WI38 (cell line): Measurements from ENCODE around the gene CD74.

ENCODE experiments used
- H3K4me3 ChIP-seq: 2 replicates; pipeline ENCODE4 v1.5.1; 2011; ENCODE audit warnings: low read depth, mild to moderate bottlenecking, control low read depth, low read length
- TF ChIP-seq, protein P1 (sequence below): IDR thresholded peaks from 2 replicates; pipeline ENCODE4 v1.5.1; 2012; ENCODE audit warnings: low read depth, mild to moderate bottlenecking, control low read depth, low read length

The CD74 gene

DNA sequence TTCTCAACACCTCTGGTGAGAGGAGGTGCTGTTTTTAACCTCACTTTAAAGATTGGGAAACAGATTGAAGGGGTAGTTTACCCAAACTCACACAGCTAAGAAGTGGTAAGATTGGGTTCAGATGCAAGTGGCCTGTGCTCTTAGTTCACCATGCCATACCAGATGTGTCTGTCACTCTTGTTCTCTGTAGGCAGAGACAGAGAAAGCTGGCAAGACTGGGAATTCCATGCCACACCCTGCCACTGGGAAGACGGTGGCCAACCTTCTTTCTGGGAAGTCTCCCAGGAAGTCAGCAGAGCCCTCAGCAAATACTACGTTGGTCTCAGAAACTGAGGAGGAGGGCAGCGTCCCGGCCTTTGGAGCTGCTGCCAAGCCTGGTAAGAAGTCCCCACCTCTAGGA is 44.2 kb downstream of the CD74 start:
- TF ChIP-seq, protein P1, sequence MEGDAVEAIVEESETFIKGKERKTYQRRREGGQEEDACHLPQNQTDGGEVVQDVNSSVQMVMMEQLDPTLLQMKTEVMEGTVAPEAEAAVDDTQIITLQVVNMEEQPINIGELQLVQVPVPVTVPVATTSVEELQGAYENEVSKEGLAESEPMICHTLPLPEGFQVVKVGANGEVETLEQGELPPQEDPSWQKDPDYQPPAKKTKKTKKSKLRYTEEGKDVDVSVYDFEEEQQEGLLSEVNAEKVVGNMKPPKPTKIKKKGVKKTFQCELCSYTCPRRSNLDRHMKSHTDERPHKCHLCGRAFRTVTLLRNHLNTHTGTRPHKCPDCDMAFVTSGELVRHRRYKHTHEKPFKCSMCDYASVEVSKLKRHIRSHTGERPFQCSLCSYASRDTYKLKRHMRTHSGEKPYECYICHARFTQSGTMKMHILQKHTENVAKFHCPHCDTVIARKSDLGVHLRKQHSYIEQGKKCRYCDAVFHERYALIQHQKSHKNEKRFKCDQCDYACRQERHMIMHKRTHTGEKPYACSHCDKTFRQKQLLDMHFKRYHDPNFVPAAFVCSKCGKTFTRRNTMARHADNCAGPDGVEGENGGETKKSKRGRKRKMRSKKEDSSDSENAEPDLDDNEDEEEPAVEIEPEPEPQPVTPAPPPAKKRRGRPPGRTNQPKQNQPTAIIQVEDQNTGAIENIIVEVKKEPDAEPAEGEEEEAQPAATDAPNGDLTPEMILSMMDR = no peak
- H3K4me3 ChIP-seq = no peak overlapping the region

DNA sequence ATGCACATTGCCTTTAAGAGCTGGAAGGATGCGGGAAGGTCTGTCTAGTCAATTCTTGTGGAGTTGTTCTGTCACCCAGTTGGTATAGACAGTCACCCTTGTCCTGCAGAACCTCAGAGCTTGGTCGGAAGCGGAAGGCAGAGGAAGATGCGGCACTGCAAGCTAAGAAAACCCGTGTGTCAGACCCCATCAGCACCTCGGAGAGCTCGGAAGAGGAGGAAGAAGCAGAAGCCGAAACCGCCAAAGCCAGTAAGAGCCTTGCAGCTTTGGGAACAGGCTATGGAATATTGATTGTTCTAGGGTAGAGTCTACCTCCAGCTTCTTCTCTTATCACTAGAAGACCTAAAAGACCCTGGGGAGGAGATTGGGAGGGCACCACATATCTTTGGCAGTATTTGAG is 48.7 kb downstream of the CD74 start:
- H3K4me3 ChIP-seq = no peak overlapping the region
- TF ChIP-seq, protein P1 = no peak

DNA sequence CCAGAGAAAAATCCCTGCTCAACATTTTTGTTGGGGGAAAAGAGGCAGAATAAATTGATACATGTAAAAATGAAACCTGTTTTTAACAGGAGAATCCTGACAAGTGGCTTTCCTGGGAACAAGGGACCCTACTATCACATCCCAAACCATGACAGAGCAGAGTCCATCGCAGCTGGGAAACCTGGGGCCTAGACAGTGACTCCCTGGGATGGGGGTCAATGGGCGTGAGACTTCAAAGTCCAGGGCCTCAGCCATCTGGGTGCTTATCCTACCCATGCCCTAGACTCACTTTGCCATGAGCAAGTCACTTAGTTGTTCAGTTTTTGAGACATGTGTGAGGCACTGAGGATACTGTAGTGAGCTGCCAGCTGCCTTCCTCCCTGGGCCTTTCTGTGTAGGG is 49.5 kb downstream of the CD74 start:
- TF ChIP-seq, protein P1 = no peak
- no peak overlapping the region for H3K4me3 ChIP-seq

DNA sequence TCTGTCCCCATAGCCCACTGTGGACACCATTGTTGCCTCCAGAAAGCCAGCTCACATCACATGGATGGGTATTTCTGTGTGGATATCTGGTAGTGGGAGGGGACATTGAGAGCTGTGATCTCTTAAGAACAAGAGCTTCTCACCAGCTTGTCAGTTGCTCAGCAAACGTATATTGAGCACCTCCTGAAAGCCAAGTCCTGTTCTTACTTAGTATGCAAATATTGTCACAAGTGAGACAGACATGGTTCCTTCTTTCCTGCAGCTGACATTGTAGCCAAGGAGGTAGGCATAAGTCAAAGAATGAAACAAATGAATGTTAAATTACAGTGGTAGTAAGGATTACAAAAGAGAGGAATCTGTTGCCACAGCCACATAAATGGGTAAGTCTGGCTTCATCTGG is 51.4 kb downstream of the CD74 start:
- TF ChIP-seq, protein P1 = no peak
- H3K4me3 ChIP-seq = no peak overlapping the region

DNA sequence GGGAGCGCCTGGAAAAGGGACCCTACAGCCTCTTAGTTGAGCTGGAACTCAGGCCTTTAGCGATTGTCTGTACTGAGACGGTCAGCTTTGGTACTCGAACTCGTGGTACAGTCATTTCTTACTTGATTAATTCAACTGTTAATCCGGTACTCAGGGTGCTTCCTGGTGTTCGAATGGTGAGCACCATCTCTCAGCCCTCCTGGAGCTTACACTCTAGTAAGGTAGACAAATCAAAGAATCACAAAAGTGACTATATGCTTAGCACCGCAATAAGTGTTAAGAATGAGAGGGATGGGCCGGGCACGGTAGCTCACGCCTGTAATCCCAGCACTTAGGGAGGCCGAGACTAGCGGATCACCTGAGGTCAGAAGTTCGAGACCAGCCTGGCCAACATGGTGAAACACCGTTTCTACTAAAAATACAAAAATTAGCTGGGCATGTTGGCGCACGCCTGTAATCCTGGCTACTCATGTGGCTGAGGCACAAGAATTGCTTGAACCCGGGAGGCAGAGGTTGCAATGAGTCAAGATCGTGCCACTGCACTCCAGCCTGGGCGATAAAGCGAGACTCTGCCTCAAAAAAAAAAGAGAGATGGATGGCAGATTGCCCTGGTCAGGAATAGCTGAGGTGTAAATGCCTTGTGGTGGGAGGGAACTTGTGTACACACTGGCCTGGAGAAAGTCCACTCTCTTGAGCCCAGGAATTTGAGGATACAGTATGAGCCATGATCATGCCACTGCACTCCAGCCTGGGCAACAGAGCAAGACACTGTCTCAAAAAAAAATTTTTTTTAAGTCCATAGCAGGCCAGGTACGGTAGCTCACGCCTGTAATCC is 54.2 kb downstream of the CD74 start:
- TF ChIP-seq, protein P1 = no peak
- peak overlapping the region; percentile 87 for H3K4me3 ChIP-seq

DNA sequence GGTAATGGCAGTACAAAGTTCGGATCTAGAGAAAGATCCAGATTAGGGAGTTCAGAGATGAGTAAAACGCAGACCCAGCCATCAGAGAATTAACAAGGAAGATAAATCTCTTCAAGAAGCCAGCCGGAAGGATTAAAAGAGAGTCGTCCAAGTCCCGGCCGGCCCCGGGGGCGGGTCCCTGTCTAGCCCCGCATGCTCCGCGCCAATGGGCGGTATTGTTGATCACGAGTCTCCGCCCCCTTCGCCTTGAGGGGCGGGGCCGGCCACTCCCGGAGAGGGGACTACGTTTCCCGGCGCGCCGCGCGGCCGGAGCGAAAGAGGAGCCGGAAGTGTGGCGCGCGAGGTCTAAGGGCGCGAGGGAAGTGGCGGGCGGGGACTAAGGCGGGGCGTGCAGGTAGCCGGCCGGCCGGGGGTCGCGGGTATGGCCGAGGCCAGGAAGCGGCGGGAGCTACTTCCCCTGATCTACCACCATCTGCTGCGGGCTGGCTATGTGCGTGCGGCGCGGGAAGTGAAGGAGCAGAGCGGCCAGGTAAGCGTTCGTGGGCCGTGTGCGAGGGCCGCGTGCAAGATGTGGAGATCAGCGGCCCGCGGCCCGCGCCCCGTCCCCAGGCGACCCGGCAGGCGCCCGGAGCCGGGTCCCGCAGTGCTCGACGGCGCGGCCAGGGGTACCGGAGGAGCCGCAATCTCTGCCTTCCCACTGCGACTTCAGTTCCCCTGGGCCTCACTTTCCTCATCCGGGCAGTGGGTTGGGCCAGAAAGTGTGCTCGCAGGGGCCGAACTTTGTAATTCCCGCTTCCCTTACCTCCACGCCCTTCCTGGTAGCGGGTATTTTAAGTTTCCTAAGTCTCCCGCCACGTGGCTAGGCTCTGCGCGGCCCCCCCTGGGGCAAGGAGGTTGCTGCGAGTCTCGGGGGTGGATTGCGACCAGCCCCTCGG is 55.1 kb downstream of the CD74 start, which contains the start of gene TCOF1:
Gene TCOF1, plus strand, starts transcription at position 372 of the 935 bp plus-strand sequence. Its CDS starts 50 bp downstream, at position 422.
- TF ChIP-seq, protein P1 = no peak
- H3K4me3 ChIP-seq = peak within 1 kb of the TSS; percentile 87
